NCI-H1436 treated with DMSO at 0.1 percent for 48 hours (cell line): Measurements from ENCODE around the gene AUTS2.

ENCODE experiments used
- DNase-seq: peaks from one replicate; lab custom pipeline; 2025; lab: John Stamatoyannopoulos, UW

Gene AUTS2

GRCh38 chr7:70829221-70830059, 1231.2 kb downstream of the AUTS2 start:
- no peak for DNase-seq

DNA sequence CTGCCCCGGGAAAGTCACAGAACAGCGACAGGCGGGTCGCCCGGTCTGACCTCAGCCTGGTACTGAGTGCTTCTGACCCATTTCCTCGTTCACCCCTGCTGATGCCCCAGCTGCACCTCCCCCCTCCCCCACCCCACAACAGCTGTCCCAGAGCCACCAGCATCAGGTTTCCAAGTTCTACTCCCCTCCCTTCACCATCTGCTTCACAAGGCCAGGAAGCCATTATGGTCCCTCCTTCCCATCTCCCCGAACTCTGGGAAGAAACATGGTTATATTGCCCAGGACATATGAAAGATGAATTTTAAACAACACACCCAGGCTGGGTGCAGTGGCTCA, 1231.8 kb downstream of the AUTS2 start:
- DNase-seq = no peak

DNA sequence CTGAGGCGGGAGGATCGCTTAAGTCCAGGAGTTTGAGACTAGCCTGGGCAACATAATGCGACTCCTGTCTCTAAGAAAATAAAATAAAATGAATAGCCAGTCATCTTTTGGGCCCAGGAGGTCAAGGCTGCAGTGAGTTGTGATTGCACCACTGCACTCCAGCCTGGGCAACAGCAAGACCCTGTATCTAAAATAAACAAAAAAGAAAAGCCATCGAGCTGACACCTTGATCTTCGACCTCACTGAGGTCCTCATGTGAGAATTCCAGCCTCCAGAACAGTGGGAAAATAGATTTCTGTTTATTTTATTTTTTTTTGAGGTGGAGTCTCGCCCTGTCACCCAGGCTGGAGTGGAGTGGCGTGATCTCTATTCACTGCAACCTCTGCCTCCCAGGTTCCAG, 1232.2 kb downstream of the AUTS2 start:
- no peak for DNase-seq

DNA sequence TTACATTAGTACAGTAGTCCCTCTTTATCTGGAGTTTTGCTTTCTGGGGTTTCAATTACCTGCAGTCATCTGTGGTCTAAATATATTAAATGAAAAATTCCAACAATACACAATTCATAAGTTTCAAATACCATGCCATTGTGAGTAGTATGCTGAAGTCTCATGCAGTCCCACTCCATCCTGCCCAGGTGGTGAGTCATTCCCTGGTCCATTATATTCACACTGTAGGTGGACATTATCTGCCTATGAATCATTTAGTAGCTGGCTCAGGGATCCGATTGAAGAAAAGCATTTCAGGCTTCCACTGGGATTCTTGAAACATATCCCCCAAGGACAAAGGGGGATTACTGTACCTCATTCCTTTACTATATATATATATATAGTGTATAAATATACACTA, 1235.5 kb downstream of the AUTS2 start:
- DNase-seq = no peak

DNA sequence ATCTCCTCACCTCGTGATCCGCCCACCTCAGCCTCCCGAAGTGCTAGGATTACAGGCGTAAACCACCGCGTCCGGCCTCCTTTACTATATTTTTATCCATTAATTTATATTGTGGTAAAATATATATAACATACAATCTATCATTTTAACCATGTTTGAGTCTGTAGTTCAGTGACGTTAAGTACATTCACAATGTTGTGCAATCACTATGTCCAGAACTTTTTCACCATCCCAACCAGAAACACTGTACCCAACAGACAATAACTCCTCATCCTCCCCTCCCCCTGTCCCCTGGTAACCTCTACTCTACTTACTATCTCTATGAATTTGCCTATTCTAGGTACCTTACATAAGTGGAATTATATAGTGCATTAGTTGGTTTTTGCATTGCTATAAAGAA, 1236.1 kb downstream of the AUTS2 start:
- no peak for DNase-seq

GRCh38 chr7:70835658-70836057, 1237.4 kb downstream of the AUTS2 start:
- DNase-seq = no peak

DNA sequence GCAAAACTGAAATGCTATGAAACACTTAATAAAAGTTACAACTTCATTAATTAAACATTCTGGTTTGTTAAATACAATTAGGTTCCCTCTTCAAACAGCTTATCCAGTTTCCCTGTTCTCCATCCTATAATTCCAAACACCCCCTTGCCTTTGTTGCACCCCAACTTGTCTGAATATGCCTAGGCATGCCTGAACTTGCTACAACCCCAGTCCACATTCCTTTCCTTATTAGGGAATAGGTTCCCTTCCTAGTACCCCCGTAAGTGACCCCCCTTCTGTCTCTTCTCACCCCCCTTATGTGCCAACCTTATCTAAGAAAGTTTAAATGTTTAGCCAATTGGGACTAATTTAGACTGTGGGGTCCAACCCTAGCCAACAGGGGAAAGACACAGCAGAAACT, 1238.0 kb downstream of the AUTS2 start:
- no peak for DNase-seq

DNA sequence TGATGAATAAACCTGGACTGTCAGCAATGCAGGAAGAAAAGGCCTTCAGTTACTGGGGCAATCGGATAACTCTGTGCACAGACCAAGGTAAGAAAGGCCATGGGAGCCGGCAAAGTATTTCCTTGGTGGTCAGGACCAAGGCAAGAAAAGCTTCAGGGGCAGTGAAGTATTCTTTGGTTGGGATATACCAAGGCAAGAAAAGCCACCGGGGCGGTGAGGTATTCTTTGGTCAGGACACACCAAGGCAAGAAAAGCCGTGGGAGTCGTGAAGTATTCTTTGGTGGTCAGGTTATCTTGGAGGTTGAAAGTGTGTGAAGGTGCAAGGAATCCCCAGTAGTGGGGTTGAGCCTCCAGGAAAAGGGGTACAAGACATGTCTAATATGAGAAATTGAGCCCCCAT, 1238.7 kb downstream of the AUTS2 start:
- DNase-seq = no peak

DNA sequence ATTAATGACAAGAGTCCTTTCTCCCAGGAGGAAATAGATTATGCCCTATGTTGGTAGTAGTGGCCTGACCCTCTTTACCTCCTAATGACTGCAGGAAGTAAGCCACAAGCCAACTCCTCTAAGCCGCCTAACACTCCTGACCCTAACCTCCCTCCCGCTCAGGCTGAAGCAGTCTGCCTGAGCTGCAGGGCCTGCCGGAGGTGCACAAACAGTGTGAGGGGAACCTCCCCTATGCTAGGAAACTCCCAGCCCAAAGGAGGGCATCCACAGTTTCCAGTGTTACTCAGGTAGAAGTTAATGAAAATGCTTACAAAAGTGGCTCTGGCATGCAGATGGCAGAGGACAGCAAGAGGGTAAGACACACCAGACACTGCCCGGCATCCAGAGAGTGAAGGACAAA, 1239.3 kb downstream of the AUTS2 start:
- no peak for DNase-seq

DNA sequence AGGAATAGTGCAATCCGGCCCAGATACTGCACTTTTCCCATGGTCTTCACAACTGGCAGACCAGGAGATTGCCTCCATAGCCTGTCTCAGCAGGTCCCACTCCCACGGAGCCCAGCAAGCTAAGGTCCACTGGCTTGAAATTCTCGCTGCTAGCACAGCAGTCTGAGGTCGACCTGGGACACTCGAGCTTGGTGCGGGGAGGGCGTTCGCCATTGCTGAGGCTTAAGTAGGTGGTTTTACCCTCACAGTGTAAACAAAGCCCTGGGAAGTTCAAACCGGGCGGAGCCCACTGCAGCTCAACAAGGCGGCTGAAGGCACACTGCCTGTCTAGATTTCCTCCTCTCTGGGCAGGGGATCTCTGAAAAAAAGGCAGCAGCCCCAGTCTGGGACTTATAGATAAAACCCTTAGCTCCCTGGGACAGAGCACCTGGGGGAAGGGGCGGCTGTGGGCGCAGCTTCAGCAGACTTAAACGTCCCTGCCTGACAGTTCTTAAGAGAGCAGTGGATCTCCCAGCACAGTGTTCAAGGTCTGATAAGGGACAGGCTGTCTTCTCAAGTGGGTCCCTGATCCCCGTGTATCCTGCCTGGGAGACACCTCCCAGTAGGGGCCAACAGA, 1240.1 kb downstream of the AUTS2 start:
- DNase-seq = no peak
